Measurements from ENCODE around the gene METTL2B.
"Not testable (repeated sequence)": the region's sequence is repeated elsewhere in the genome, so short reads cannot be mapped to it uniquely, and the experiment has no call there.

METTL2B gene

DNA sequence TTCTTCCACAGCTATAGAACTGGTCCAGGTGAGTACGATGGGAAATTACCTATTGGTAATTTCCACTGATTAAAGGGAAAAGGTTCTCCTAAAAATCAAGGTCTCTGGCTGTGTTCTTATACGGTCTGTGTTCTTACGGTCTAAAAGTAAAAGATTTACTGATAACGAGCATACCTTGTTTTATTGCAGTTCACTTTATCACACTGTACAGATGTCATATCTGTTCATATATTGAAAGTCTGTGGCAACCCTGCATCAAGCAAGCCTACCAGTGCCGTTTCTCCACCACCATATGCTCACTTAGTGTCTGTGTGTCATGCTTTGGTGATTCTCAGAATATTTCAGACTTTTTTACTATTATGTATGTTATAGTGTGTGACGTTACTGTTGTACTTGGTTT is 11.6 kb downstream of the METTL2B start:
- not testable (repeated sequence) for DNase-seq (ENCODE audit: insufficient read length, low spot score); FAIRE-seq

DNA sequence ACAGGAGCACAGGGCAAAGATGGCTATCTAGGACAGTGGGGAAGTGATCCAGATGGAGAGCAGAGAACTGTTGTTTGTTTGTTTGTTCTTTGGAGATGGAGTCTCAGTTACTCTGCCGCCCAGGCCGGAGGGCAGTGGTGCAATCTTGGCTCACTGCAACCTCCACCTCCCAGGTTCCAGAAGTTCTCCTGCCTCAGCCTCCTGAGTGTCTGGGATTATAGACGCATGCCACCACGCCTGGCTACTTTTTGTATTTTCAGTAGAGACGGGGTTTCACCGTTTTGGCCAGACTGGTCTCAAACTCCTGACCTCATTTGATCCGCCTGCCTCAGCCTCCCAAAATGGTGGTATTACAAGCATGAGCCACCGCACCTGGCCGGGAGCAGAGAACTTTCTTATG is 20.9 kb downstream of the METTL2B start:
- TF ChIP-seq POU2F2 (IDR thresholded peaks at IDR 0.05; ENCODE audit: low read depth, low read length) = no peak
- FAIRE-seq (no peak), DNase-seq (ENCODE audit: insufficient read length, low spot score) (no peak)

DNA sequence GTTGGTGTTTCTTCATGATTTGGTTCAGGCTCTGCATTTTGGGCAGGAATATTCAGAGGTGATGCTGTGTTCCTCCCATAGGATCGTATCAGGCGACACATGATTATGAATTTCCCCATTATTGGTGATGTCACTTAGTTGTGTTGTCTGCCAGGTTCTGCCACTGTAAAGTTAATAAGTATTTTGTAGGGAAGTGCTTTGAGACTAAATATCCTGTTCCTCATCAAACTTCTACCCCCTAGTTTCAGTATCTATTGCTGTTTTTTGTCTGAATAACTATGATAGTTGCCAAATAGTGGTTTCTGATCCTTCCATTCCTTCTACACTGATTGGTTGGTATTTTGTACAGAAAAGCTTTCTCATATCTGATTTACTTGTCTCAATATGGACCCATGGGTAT is 28.9 kb downstream of the METTL2B start:
- peak; percentile 31 for FAIRE-seq
- not testable (repeated sequence) for DNase-seq (ENCODE audit: insufficient read length, low spot score)

GRCh38 chr7:128506819-128507218 is 30.3 kb downstream of the METTL2B start:
- FAIRE-seq = peak; percentile 58

DNA sequence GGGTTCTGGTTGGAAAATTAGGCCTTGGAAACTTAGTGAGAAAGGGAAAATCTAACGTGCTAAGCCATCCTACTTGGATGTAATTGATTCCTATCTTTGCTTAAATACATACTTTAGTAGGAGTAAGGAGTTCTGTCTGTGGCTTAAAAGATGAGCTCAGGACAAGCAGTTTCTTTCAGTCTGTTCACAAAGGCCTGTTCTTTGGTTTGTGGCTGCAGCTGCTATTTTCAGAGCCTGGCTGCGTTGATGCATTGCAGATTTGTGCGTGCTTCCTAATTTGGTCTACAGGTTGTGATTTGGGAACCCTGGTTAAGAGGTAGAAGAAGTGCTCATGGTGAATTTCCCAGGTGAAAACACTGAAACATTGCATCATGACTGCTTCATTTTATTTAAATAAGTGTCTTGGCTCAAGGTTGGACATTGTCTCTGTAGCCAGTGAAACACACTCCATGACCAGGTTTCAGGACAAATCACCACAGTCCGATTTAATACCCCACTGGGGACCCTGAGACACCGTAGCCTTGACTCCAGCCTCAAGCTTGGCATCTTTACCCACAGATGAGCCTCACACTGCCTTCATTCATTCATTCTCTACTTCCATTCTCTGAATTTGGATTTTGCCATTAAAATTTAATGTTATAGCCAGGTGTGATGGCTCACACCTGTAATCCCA is 30.9 kb downstream of the METTL2B start:
- peak; percentile 70 for FAIRE-seq
- not testable (repeated sequence) for DNase-seq (ENCODE audit: insufficient read length, low spot score)

More at GRCh38 chr7:128506819-128507218, 30.3 kb downstream of the METTL2B start:
- not testable (repeated sequence) for DNase-seq (ENCODE audit: insufficient read length, low spot score)

DNA sequence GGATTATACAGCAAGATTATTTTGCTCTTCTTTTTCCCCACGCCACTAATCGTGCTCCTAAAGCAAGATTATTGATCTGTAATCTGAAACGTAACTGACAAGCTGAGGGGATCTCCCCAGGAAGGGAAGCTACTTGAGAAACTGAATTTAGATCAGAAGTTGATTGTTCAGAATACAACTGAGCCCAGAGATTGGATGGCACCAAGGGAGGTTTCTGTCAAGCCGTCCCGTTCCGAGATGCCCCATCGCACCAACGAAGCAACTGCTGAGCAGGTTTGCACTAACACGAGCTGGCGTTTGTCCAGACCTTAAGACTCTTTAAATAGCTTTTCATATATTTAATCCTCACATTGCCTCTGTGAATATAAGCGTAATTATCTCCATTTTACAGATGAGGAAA is 35.1 kb downstream of the METTL2B start:
- FAIRE-seq = peak; percentile 80
- DNase-seq (ENCODE audit: insufficient read length, low spot score) = not testable (repeated sequence)

GRCh38 chr7:128515232-128515631 is 38.7 kb downstream of the METTL2B start:
- not testable (repeated sequence) for FAIRE-seq; DNase-seq (ENCODE audit: insufficient read length, low spot score)

DNA sequence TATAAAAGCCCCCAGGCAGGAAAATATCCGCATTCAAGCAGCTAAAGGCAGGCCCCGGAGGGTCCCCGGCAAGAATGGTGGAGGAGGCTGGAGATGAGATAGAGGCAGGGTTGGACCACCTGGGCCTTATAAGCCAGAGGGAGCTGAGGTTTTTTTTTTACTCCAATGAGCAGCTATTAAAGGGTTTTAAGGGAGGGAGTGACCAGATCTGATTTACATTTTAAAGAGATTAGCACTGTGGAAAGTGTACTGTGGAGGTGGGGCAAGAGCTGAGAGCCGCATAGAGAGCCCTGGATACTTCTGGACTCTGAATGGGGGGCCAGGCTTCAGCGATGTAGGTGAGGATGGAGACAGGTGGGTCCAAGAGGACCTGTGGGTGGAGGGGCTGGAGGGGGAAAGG is 40.5 kb downstream of the METTL2B start:
- FAIRE-seq; DNase-seq (ENCODE audit: insufficient read length, low spot score): not testable (repeated sequence)

DNA sequence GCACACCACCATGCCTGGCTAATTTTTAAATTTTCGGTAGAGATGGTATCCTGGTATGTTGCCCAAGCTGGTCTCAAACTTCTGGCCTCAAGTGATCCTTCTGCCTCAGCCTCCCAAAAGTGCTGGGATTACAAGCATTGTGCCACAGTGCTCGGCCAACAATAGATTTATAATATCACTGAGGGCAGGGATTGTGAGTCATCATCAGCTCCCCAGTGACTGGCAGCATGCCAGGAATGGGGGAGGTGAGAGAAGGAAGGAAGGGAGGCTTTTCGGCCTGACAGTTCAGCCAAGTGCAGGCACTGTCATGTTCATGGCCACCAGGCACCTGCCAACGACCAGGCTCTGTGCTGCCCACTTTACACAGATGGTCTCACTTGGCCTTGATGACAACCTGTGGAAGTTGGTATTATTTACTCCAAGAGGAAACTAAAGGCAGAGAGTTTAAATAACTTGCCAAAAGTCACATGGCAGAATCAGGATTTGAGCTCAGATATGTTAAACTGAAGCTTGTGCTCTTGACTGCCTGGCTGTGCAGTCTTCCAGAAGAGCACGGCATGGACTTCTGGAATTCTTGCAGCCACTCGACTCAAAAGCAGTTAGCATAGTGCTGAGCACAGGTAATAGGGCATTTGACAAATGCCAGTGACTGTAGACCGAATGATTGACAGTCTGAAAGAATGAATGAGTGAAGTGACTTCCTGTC is 46.8 kb downstream of the METTL2B start:
- DNase-seq (ENCODE audit: insufficient read length, low spot score); FAIRE-seq: not testable (repeated sequence)

DNA sequence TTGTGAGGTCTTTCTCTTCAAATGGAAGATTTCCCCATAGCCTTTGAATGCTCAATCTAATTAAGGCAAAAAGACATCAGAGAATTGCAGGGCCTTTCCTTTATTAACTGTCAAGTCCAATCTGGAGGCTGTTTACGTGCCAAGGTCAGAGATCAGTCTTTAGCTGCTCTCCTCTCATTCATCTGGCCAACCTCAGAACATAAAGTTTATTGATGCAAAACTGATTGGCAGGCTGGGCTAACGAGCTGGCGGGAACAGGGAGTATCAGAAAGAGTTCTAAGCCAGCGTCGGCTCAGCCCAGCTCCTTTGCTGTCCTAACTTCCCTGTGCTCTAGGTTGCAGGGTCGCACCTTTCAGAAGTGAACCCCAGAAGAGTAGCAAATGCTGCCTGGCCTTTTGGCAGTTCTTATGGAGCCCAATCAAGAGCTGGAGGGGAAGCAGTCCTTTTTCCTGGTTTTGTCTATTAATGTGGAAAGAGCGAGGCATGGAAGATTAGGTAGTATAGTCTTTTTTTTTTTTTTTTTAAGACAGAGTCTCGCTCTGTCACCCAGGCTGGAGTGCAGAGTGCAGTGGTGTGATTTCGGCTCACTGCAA is 47.5 kb downstream of the METTL2B start:
- DNase-seq (ENCODE audit: insufficient read length, low spot score); FAIRE-seq: not testable (repeated sequence)

DNA sequence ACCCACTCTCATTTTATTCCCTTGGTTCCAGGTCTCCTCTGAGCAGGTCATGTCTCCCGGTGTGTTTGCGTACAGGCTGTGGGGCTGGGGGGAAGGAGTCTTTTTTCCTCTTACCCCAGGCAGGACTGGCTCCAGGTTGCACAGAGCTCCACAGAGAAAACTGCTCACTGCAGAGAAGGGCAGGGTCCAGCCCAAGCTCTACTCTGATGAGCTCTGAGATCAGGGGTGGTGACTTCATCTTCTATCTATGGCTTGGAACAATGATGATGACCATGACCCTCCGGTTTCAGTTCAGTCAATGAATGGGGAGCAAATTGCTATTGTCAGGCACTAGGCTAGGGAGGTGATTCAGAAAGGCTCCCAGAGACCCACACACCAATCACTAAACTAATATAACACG is 49.0 kb downstream of the METTL2B start:
- not testable (repeated sequence) for FAIRE-seq; DNase-seq (ENCODE audit: insufficient read length, low spot score)

DNA sequence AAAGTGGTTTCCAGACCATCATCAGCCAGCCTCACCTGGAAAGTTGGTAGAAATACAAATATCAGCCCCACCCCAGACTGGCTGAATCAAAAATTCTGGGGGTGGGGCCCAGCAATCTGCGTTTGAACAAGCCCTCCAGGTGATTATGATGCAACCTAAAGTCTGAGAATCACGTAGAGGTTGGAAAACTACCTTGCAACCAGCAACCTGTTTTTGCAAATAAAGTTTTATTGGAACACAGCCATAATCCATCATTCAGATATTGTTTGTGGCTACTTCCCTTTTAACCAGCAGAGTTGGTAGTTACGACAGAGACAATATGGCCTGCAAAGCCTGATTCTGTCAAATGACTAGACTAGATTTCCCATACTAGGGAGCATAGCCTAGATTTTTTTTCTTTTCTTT is 49.5 kb downstream of the METTL2B start:
- FAIRE-seq; DNase-seq (ENCODE audit: insufficient read length, low spot score): not testable (repeated sequence)

DNA sequence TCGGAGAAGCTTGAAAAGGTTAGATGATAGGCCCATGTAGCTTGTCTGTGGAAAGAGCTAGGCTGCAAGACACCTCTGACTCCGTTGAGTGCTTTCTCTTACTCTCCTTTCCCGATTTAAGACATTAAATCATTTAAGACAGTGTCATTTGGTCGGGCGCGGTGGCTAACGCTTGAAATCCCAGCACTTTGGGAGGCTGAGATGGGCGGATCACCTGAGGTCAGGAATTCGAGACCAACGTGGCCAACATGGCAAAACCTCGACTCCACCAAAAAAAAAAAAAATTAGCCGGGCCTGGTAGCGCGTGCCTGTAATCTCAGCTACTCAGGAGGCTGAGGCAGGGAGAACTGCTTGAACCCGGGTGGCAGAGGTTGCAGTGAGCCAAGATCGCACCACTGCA is 52.6 kb downstream of the METTL2B start:
- not testable (repeated sequence) for DNase-seq (ENCODE audit: insufficient read length, low spot score); FAIRE-seq

GRCh38 chr7:128530121-128530854 is 53.7 kb downstream of the METTL2B start:
- DNase-seq (ENCODE audit: insufficient read length, low spot score) = peak; percentile 30
- FAIRE-seq = not testable (repeated sequence)

GRCh38 chr7:128530855-128531104 is 54.2 kb downstream of the METTL2B start:
- 0 out of 2 replicates have a peak, but pooled peaks have one; percentile 24 for TF ChIP-seq POU2F2 (IDR thresholded peaks at IDR 0.05; ENCODE audit: low read depth, low read length)
- no peak for TF ChIP-seq PAX5 (IDR thresholded peaks at IDR 0.05; ENCODE audit: insufficient read depth, low read length, severe bottlenecking)
- DNase-seq (ENCODE audit: insufficient read length, low spot score) = no peak
- FAIRE-seq = no peak

Measured in GM12891 (cell line).